Parathyroid adenoma (tissue), 2 donors: ENCODE results near the gene MVP.

Source experiments
- H2AFZ ChIP-seq: fragments of 300-600 bp; sonication (generic); one replicate; pipeline ENCODE4 v1.7.0; 2017; ENCODE audit warnings: antibody characterized with exemption, mild to moderate bottlenecking
- H3K27ac ChIP-seq: fragments of 300-600 bp; sonication (generic); one replicate; pipeline ENCODE4 v1.7.0; 2017
- H3K27me3 ChIP-seq: fragments of 300-600 bp; sonication (generic); one replicate; pipeline ENCODE4 v1.7.0; 2017; ENCODE audit warnings: low read length; ENCODE audit not compliant: control insufficient read depth, insufficient read depth
- H3K36me3 ChIP-seq: fragments of 300-600 bp; sonication (generic); one replicate; pipeline ENCODE4 v1.7.0; 2017; ENCODE audit warnings: low read length; ENCODE audit not compliant: control insufficient read depth, insufficient read depth
- H3K4me1 ChIP-seq: fragments of 300-600 bp; sonication (generic); one replicate; pipeline ENCODE4 v1.7.0; 2017; ENCODE audit warnings: control low read depth
- H3K4me2 ChIP-seq: fragments of 300-600 bp; sonication (generic); one replicate; pipeline ENCODE4 v1.7.0; 2017; ENCODE audit warnings: low read length
- H3K4me3 ChIP-seq: fragments of 300-600 bp; sonication (generic); one replicate; pipeline ENCODE4 v1.7.0; 2017; ENCODE audit warnings: low read depth, low read length
- H3K79me2 ChIP-seq: fragments of 300-600 bp; sonication (generic); one replicate; pipeline ENCODE4 v1.7.0; 2017; ENCODE audit warnings: control low read depth
- H3K9ac ChIP-seq: fragments of 300-600 bp; sonication (generic); one replicate; pipeline ENCODE4 v1.7.0; 2017; ENCODE audit warnings: mild to moderate bottlenecking
- H3K9me3 ChIP-seq: fragments of 300-600 bp; sonication (generic); one replicate; pipeline ENCODE4 v1.7.0; 2017; ENCODE audit warnings: low read length; ENCODE audit not compliant: control insufficient read depth
- TF ChIP-seq, protein P1 (sequence below): fragments of 300-600 bp; sonication (generic); IDR thresholded peaks from one replicate; pipeline ENCODE4 v1.7.0; 2017; ENCODE audit warnings: antibody characterized with exemption, mild to moderate bottlenecking
- donor health status: primary hyperparathyroidism.

MVP gene

DNA sequence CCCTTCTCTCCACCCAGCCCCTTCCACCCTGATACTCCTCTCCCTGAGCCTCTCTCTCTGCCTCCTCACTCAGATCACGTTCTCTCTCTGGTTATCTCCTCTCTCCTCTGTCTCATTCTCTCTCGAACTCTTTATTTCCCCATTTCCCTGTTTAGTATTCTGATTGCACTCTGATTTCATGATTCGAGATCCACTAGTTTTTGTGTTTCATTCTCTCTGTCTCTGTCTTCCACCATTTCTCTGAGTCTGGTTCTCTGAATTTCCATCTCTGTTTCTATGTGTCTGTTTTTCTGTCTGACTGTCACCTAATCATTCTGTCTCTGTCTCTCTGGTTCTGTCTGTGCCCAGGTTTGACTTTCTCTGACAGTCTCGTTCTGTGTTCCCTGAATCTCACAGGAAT, 77.1 kb downstream of the MVP start:
- H3K4me2 ChIP-seq, result no peak overlapping the region
- no peaks in the 10 kb centered on the region for H3K36me3 ChIP-seq
- no peak overlapping the region for H2AFZ ChIP-seq
- no peaks in the 10 kb centered on the region for H3K79me2 ChIP-seq
- no peak overlapping the region for H3K27ac ChIP-seq
- no peaks in the 10 kb centered on the region for H3K9me3 ChIP-seq
- no peaks in the 10 kb centered on the region for H3K27me3 ChIP-seq
- no peak overlapping the region for H3K9ac ChIP-seq
- H3K4me1 ChIP-seq, result peaks cover 11% of the 10 kb centered on the region
- no peak overlapping the region for H3K4me3 ChIP-seq
- TF ChIP-seq, protein P1, sequence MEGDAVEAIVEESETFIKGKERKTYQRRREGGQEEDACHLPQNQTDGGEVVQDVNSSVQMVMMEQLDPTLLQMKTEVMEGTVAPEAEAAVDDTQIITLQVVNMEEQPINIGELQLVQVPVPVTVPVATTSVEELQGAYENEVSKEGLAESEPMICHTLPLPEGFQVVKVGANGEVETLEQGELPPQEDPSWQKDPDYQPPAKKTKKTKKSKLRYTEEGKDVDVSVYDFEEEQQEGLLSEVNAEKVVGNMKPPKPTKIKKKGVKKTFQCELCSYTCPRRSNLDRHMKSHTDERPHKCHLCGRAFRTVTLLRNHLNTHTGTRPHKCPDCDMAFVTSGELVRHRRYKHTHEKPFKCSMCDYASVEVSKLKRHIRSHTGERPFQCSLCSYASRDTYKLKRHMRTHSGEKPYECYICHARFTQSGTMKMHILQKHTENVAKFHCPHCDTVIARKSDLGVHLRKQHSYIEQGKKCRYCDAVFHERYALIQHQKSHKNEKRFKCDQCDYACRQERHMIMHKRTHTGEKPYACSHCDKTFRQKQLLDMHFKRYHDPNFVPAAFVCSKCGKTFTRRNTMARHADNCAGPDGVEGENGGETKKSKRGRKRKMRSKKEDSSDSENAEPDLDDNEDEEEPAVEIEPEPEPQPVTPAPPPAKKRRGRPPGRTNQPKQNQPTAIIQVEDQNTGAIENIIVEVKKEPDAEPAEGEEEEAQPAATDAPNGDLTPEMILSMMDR, result no peak
